Skeletal muscle cell (primary cell): ENCODE measurements around the gene PTCRA.
"Not testable (repeated sequence)": the region's sequence is repeated elsewhere in the genome, so short reads cannot be mapped to it uniquely, and the experiment has no call there.

Source experiments
- DNase-seq: peaks from one replicate; pipeline ENCODE4 v3.0.0-alpha.2; 2010; ENCODE audit warnings: low read depth
- H3K4me3 ChIP-seq: 2 replicates; pipeline ENCODE4 v1.5.1; 2011; ENCODE audit warnings: low read depth, mild to moderate bottlenecking, control low read depth, low read length, moderate library complexity

PTCRA gene

DNA sequence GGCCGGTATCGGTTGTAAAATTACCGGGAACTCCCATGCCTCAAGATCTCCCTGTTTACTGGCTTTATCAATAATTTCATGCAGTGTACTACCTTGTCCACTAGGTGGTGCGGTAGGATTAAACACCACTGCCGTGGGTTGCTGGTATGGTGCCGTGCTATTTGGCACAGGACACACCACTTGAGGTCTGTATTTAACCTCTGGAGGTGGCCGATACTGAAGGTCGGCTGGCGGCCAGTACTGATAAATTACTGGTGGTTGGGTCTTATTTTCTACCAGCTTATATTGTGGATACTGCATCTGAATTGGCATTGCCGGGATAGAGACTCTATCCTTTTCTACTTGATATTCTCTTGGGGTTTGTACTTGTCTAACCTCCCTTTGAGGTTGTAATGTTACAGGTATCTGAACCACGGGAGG lies 14.3 kb upstream of the PTCRA start:
- DNase-seq, result peak; percentile 30
- no peak overlapping the region for H3K4me3 ChIP-seq

DNA sequence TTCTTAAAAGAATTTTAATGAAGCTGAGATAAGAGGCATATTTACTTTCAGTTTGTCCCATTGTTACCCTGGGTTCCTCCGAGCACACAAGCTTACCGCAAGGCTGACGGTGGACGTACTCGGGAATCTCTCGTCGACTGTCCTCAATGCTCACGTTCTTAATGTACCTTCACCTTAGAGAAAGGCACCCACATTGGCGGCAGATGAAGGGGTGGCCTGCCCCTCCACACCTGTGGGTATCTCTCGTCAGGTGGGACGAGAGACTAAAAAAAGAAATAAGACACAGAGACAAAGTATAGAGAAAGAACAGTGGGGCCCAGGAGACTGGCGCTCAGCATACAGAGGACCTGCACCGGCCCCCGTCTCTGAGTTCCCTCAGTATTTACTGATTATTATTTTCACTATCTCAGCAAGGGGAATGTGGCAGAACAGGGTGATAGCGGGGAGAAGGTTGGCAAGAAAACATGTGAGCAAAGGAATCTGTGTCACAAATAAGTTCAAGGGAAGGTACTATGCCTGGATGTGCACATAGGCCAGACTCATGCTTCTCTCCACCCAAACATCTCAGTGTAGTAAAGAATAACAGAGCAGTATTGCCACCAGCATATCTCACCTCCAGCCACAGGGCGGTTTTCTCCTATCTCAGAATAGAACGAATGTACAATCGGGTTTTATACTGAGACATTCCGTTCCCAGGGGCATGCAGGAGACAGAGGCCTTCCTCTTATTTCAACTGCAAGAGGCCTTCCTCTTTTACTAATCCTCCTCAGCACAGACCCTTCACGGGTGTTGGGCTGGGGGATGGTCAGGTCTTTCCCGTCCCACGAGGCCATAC lies 13.2 kb upstream of the PTCRA start:
- not testable (repeated sequence) for H3K4me3 ChIP-seq, DNase-seq

DNA sequence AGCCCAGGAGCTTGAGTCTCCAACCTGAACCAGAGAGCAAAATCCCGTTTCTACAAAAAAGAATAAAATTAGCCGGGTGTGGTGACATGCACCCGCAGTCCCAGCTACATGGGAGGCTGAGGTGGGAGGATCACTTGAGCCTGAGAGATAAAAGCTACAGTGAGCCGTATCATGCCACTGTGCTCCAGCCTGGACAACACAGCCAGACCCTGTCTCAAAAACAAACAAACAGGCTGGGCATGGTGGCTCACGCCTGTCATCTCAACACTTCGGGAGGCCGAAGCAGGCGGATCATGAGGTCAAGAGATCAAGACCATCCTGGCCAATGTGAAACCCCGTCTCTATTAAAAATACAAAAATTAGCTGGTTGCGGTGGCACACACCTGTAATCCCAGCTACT lies 11.4 kb upstream of the PTCRA start:
- no peak for DNase-seq
- H3K4me3 ChIP-seq, result no peak overlapping the region

GRCh38 chr6:42907336-42907735 lies 8.5 kb upstream of the PTCRA start:
- DNase-seq, result no peak
- no peak overlapping the region for H3K4me3 ChIP-seq

- H3K4me3 ChIP-seq, result no peak overlapping the region
- DNase-seq, result no peak
Observed at GRCh38 chr6:42909835-42910234, 6.0 kb upstream of the PTCRA start.

DNA sequence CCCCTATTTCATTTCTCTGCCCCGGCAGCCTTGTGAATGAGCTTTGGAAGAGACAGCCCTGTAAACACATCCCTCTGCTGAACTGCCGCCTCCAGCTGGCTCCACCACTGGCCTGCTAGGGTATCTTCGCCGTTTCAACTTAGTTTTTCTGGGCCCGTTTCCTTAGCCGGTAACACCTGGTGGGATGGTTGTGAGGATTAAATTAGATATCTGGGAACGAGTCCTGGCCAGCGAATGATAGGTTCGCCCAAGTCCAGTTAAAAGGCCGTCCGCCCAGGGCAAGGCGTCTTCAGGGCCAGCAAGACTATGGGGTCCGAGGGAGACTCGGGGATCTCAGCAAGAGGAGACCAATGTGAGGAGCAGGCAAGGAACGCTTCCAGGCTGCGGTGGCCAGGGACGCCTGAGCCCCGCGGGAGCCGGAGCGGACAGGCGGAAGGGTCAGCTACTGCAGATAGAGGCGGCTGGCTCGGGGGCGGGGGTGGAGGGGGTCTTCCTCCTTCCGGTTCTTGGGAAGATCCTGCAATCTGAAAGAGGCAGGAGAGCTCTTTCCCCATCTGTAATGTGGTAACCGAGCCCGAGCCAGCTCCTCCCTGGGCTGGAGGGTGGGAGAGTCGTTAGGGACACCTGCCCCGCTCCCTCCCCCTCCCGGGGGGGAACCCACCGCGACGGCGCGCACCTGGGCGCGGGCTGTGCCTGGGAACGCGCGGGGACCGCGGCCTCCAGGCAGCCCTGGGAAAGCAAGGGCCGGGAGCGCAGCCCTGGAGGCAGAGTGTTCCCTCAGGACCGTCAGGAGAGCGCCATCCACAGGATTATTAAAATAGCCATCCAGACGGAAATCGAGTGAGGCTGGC lies 4.5 kb upstream of the PTCRA start:
- DNase-seq, result no peak
- H3K4me3 ChIP-seq, result peak overlapping the region; percentile 17

GRCh38 chr6:42914546-42914945 lies 1.3 kb upstream of the PTCRA start:
- H3K4me3 ChIP-seq, result no peak overlapping the region
- DNase-seq, result no peak

DNA sequence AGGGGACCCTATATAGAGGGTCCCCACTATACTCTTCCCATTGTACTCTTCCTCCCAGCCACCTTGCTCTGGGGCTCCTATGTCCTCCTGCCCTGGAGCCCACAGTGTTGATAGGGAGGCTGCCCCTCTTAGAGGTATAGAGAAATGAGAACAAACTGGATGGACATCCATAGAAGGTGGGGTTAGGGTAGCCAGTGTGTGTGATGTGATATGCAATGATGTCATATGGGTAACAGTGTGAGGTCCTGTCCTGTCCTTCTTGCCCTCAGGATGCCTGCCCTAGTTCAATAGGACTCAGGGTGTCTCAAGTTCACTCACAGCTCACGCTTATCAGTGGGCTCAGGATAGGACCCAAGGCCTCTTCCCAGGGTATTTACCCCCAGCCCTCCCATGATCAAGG lies 435 bp downstream of the PTCRA start:
- DNase-seq, result no peak
- H3K4me3 ChIP-seq, result no peak overlapping the region

DNA sequence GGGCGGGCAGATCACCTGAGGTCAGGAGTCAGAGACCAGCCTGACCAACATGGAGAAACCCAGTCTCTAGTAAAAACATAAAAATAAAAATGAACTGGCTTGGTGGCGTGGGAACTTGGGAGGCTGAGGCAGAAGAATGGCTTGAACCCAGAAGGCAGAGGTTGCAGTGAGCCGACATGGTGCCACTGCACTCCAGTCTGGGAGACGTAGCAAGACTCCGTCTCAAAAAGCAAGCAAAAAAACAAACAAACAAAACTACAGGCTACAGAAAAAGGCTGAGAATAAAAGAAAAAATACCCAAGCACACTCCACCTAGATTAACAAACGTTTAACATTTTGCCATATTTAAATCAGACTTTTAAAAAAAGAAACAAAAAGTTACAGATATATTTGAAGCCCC lies 5.9 kb downstream of the PTCRA start:
- no peak overlapping the region for H3K4me3 ChIP-seq
- no peak for DNase-seq

DNA sequence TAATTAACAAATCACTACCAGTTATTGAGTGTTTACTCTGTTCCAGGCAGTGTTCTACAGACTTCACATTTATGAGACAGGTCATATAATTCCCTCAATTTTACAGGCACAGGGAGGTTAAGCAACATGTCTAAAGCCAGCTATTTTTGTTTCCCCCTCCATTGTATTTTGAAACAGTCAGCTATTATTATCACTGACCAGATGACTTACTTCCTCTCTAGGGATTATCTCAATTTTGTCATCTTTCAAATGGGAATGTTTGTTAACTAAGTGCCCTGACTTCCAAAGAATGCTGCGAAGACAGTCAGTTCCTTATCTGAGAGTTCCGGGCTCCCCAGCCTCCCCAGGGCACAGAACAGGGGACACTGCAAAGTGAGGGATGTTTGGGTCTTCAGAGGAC lies 7.8 kb downstream of the PTCRA start:
- DNase-seq, result no peak
- no peak overlapping the region for H3K4me3 ChIP-seq

DNA sequence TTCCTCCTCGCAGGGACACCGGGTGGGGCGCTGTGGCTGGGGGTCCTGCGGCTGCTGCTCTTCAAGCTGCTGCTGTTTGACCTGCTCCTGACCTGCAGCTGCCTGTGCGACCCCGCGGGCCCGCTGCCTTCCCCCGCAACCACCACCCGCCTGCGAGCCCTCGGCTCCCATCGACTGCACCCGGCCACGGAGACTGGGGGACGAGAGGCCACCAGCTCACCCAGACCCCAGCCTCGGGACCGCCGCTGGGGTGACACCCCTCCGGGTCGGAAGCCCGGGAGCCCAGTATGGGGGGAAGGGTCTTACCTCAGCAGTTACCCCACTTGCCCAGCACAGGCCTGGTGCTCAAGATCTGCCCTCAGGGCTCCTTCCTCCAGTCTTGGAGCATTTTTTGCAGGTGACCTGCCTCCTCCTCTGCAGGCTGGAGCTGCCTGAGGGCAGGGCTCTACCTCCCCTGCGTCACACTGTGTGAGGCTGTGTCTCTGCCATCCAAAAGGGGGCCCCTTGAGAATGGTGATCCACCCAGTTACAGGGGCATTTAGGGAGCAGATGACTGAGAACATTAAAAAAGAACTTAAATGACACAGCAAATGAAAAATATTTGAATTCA lies 9.5 kb downstream of the PTCRA start:
- H3K4me3 ChIP-seq, result no peak overlapping the region
- DNase-seq, result no peak

- DNase-seq, result peak; percentile 88
- H3K4me3 ChIP-seq, result peak within 1 kb of the TSS; percentile 69
Observed at GRCh38 chr6:42928986-42929820, 13.3 kb downstream of the PTCRA start, which contains the start of gene CNPY3. CNPY3 (plus strand) TSS chr6:42929480; CDS start chr6:42929571, 91 bp downstream.

- peak; percentile 40 for DNase-seq
- H3K4me3 ChIP-seq, result peak overlapping the region; percentile 69
Observed at GRCh38 chr6:42929821-42930360, 14.0 kb downstream of the PTCRA start.

DNA sequence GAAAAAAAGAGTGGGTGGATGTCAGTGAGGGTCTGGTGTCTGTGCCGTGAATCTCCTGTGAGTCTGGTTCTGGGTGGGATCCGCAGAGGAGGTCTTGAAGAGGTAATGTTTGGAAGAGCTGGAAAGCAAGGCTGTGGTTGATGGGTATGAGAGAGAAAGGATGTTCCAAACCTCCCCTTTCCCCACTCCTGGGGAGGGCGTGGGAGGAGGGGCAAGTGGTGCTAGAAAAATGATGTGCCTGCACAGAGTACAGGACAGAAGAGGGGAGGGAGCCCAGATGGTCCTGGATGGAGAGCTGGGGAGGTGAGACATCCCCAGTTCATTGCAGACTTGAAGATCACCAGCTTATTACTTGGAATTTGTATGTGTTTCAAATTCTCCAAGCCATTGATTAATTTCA lies 16.6 kb downstream of the PTCRA start:
- no peak overlapping the region for H3K4me3 ChIP-seq
- no peak for DNase-seq

GRCh38 chr6:42933205-42933604 lies 17.4 kb downstream of the PTCRA start:
- no peak overlapping the region for H3K4me3 ChIP-seq
- no peak for DNase-seq

- DNase-seq, result no peak
- H3K4me3 ChIP-seq, result no peak overlapping the region
Observed at GRCh38 chr6:42935322-42935721, 19.5 kb downstream of the PTCRA start.

DNA sequence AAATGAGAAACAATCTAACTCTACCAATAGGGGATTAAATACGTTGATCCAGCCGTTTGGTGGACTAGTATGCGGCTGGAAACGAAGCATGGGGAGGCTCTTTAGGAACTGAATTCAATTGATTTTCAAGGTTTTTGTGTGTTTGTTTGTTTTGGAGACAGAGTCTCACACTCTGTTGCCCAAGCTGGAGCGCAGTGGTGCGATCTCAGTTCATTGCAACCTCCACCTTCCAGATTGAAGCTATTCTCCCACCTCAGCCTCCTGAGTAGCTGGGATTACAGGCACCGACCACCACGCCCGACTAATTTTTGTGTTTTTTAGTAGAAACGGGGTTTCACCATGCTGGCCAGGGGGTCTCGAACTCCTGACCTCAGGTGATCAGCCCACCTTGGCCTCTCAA lies 20.5 kb downstream of the PTCRA start:
- DNase-seq, result no peak
- no peak overlapping the region for H3K4me3 ChIP-seq

DNA sequence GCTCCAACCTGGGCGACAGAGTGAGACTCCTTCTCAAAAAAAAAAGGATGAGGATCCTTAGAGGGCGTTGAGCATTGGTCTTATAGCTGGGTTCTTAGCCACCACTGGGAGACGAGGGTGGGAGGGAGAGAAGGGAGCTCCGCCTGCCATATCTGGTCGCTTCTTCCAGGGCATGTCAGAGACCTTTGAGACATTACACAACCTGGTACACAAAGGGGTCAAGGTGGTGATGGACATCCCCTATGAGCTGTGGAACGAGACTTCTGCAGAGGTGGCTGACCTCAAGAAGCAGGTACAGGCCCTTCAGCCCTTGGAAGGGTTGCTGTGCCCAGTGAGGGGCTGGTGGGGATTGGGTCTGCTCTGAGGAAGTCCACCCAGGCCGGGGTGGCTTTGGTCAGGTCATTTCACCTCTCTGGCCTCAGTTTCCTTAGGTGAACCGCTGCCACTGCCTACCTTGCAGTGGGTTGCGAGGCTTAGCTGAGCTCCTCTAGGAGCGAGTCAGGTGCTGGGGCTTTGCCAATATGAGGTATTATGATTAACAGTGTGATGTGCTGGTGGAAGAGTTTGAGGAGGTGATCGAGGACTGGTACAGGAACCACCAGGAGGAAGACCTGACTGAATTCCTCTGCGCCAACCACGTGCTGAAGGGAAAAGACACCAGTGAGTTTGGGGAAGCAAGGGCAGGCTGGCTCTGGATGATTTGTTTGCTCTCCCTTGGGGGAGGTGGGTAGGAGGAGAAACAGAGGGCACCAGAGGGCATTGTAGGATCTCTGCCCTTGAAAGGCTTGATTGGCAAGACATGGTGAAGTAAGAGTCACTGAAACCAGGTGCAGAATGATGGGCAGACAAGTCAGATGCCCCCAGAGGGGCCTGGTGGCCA lies 21.9 kb downstream of the PTCRA start:
- H3K4me3 ChIP-seq, result no peak overlapping the region
- DNase-seq, result no peak
